ENCODE measurements around the gene PPFIA1.

PPFIA1 gene

GRCh38 chr11:70270104-70270876, at the start of gene PPFIA1:
Gene PPFIA1, plus strand, starts transcription at chr11:70270690. Its CDS starts 1,483 bp downstream, at chr11:70272173.
- DNase-seq = peak; percentile 84

GRCh38 chr11:70220920-70221319, 49.6 kb upstream of the PPFIA1 start:
- no peak for DNase-seq

DNA sequence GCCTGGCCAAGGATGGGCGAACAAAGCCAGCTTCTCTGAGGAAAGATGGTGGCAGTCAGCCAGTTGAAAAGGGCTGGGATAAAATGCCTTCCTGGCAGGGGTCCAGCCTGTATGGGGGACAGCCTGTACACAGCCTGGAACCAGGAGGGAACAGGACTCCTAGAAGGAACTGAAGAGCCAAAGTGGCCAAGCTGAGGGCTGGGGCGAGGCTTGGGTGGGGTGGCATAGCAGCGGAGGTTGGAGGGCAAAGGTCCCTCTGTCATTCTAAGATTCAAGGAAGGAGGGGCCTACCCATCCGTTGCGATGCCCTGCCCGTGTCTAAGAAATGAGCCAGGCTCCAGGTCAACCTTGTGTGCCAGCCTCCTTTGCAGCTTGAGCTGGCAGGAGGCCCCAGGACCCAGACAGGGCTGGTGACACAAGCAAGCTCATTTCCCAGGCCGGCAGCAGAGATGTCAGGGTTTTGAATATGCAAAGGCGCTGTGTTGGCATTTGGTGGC, 44.8 kb upstream of the PPFIA1 start:
- no peak for DNase-seq

GRCh38 chr11:70226183-70226582, 44.3 kb upstream of the PPFIA1 start:
- DNase-seq = no peak

GRCh38 chr11:70226967-70227366, 43.5 kb upstream of the PPFIA1 start:
- no peak for DNase-seq

GRCh38 chr11:70229737-70230136, 40.8 kb upstream of the PPFIA1 start:
- no peak for DNase-seq

DNA sequence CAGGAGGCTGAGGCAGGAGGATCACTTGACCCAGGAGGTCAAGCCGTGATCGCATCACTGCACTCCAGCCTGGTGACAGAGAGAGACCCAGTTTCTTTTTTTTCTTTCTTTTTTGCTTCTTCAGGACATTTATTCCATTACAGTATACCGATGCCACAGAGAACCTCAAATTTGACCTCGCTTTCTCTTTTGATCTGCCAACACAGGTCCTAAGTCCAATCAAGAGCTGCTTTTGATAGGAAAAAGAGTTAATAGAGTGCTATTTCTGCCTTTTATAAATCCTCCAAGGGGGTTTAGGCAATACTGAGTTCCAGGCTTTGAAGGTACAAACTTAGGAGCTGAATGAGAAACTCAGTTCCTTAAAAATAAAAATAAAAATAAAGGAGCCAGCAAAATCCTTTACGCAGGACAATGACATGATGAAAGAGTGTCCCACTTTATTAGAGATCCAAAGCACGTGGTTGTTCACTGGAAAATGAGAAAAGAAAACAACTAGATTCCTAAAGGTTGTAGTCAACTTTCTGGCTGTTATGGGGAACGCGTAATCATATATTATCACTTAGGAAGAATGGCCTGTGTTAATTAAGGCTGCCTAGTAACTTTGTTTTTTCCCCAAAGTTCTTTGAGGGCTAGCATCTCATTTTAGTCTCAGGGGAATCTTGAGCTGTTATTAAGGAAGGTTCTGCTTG, 40.2 kb upstream of the PPFIA1 start:
- no peak for DNase-seq

GRCh38 chr11:70230840-70231710, 39.4 kb upstream of the PPFIA1 start:
- no peak for DNase-seq

DNA sequence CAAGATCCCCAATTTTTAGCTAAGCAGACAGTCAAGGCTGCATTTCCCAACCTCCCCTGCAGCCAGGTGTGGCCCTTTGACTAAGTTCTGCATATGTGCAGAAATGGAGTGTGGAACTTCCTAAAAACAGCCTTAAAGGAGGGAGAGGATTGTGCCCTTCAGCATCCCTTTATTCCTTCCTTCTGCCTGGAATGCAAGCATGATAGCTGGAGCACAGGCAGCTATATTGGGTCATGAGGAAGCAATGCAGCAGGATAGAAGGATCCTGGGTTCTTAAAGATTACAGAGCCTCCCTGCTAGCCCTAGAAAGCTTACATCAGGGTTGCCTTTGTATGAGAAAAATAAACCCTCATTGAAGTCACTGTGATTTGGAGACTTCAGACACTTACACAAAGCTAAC, 37.5 kb upstream of the PPFIA1 start:
- no peak for DNase-seq

GRCh38 chr11:70233511-70233934, 37.0 kb upstream of the PPFIA1 start:
- DNase-seq = no peak

DNA sequence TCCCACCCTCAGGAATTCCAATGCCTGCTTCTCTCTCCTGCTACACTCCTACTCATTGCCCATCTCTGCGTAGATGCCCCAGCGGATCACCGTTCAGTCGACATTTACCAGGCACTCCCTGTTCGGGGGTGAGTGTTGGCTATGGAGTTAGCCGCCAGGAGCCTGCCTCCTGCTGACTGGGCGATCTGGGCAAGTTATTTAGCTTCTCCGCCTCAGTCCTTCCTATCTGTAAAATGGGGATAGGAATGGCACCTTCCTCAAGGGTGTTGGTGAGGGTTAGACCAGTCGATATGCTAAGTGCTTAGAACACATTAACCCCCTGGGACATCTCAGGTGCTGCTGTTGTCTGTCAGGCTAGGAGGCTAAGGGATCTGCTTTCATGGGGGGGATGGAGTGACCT, 36.5 kb upstream of the PPFIA1 start:
- no peak for DNase-seq

DNA sequence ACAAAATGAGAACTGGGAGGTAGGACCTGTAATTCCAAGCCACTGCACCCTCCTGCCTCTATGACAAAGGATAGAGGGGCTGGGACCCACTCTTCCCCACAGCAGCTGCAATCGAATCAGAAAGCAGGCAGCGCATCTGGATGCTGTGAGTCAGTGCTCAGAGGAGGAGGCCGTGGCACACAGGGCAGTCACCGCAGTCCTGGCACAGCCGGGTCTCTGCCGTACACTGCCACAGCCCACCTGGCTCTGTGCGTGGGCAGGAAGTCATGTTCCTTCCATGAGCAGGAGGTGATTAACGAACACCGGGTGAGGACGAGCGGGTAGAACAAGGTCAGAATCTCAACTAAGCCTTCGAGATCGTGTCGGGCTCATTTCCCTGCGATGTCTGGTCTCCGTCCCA, 30.2 kb upstream of the PPFIA1 start:
- no peak for DNase-seq

- DNase-seq = no peak
Measured at GRCh38 chr11:70241709-70242108, 28.8 kb upstream of the PPFIA1 start.

- no peak for DNase-seq
Measured at GRCh38 chr11:70242885-70243284, 27.6 kb upstream of the PPFIA1 start.

DNA sequence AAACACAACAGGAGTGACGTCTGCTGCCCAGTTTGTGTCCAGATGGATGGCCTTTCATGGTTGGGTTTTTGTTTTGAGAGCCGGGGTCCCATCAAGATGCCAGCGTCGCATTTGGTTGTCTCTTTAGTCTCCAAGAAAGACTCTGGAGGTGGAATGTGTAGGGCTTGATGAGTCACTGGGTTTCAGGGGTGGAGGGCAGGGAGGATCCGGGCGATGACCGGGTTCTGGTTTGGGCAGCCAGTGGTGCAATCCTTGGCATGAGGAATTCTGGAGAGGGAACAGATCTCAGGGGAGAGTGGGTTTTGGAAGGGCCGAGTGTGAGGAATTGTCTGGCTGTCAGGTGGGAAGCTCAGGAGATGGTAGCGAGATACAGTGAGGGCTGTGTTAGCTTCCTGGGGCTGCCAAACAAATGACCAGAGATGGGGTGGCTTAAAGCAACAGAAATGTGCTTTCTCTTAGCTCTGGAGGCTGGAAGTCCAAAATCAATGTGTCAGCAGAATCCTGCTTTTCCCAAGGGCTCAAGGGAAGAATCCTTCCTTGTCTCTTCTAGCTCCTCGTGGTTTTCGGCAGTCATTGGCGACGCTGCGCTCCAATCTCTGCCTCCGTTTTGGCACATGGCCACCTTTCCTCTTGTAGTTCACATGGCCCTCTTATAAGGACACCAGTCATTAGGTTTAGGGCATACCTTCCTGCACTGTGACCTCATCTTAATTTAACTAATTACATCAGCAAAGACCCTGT, 26.4 kb upstream of the PPFIA1 start:
- no peak for DNase-seq

- no peak for DNase-seq
Measured at GRCh38 chr11:70244698-70245097, 25.8 kb upstream of the PPFIA1 start.

GRCh38 chr11:70246196-70246595, 24.3 kb upstream of the PPFIA1 start:
- no peak for DNase-seq

- DNase-seq = peak; percentile 6
Measured at GRCh38 chr11:70247042-70247709, 23.3 kb upstream of the PPFIA1 start.

GRCh38 chr11:70247710-70248072, 22.8 kb upstream of the PPFIA1 start:
- no peak for DNase-seq

DNA sequence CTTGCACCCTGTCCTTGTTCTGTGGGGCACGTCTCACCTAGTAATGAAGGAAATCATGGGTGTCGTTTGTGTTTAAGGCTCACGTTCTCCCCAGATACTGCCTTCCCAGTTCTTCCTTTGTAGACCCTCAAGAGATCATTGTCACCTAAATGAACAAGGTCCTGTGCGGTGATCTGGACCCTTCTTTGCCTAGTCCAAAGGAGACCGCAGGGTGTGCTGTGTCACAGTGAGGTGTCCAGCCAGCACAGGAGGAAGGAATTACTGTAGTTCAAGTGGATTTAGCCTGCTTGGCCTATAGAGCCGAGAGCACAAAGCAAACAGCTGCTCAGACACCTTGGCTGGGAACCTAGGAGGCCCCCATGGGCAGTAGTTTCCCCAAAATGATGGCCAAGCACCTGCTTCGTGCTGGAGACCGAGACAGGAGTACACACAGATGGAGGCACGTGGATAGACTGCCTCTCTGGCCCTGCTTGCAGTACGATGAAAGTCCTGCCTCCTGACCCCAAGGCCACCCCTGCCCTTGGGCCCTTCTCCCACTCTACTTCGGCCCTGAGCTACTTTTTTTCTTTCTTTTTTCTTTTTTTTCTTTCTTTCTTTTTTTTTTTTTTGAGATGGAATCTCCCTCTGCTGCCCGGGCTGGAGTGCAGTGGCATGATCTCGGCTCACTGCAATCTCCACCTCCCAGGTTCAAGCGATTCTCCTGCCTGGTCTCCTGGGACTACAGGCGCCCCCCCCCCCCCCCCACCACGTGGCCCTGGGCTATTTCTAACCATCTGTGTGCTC, 19.4 kb upstream of the PPFIA1 start:
- DNase-seq = no peak

GRCh38 chr11:70251659-70252321, 18.7 kb upstream of the PPFIA1 start:
- DNase-seq = no peak
